MM.1S (cell line): ENCODE data around the gene CLOCK.

ENCODE experiments used
- DNase-seq: peaks from one replicate; pipeline ENCODE4 v3.0.0-alpha.2; 2015
- H2AFZ ChIP-seq: fragments of 300-600 bp; sonication (generic); 2 replicates; pipeline ENCODE4 v1.6.0; 2016; ENCODE audit warnings: antibody characterized with exemption, low read length
- H3F3A ChIP-seq: fragments of 300-600 bp; sonication (generic); 2 replicates; pipeline ENCODE4 v1.6.1; 2016; ENCODE audit warnings: mild to moderate bottlenecking, antibody characterized with exemption, low read length, moderate library complexity, mixed read lengths; ENCODE audit not compliant: insufficient read depth
- H3K27ac ChIP-seq: fragments of 300-600 bp; sonication (generic); 2 replicates; pipeline ENCODE4 v1.5.1; 2016; ENCODE audit warnings: mild to moderate bottlenecking, low read length
- H3K27me3 ChIP-seq: fragments of 300-600 bp; sonication (generic); replicated peaks from 2 replicates; pipeline ENCODE4 v1.6.0; 2016; ENCODE audit warnings: low read length; ENCODE audit not compliant: insufficient read depth
- H3K36me3 ChIP-seq: fragments of 300-600 bp; sonication (generic); replicated peaks from 2 replicates; pipeline ENCODE4 v1.6.1; 2016; ENCODE audit warnings: mild to moderate bottlenecking, low read length, mixed read lengths; ENCODE audit not compliant: insufficient read depth
- H3K4me1 ChIP-seq: fragments of 300-600 bp; sonication (generic); 2 replicates; pipeline ENCODE4 v1.6.1; 2016; ENCODE audit warnings: low read length, mixed read lengths
- H3K4me2 ChIP-seq: fragments of 300-600 bp; sonication (generic); 2 replicates; pipeline ENCODE4 v1.6.0; 2016; ENCODE audit warnings: low read depth, low read length
- H3K4me3 ChIP-seq: fragments of 300-600 bp; sonication (generic); 2 replicates; pipeline ENCODE4 v1.5.1; 2016; ENCODE audit warnings: low read length, mixed read lengths
- H3K79me2 ChIP-seq: fragments of 300-600 bp; sonication (generic); 2 replicates; pipeline ENCODE4 v1.6.1; 2016; ENCODE audit warnings: mixed run types, low read length, mixed read lengths
- H3K9ac ChIP-seq: fragments of 300-600 bp; sonication (generic); 2 replicates; pipeline ENCODE4 v1.6.1; 2016; ENCODE audit warnings: low read length, mixed read lengths
- H3K9me2 ChIP-seq: fragments of 300-600 bp; sonication (generic); replicated peaks from 2 replicates; pipeline ENCODE4 v1.6.1; 2016; ENCODE audit warnings: mild to moderate bottlenecking, low read length, mixed read lengths; ENCODE audit not compliant: insufficient read depth
- H3K9me3 ChIP-seq: fragments of 300-600 bp; sonication (generic); replicated peaks from 2 replicates; pipeline ENCODE4 v1.6.1; 2016; ENCODE audit warnings: mild to moderate bottlenecking, low read length, mixed read lengths; ENCODE audit not compliant: insufficient read depth
- H4K20me1 ChIP-seq: fragments of 300-600 bp; sonication (generic); 2 replicates; pipeline ENCODE4 v1.6.1; 2016; ENCODE audit warnings: mild to moderate bottlenecking, low read length, moderate library complexity, mixed read lengths; ENCODE audit not compliant: insufficient read depth
- EZH2 ChIP-seq: fragments of 300-600 bp; sonication (generic); optimal IDR thresholded peaks from 2 replicates; pipeline ENCODE3; 2017; ENCODE audit warnings: low read depth, mild to moderate bottlenecking, antibody characterized with exemption, low read length, mixed read lengths
- EZH2phosphoT487 ChIP-seq: fragments of 300-600 bp; sonication (generic); IDR thresholded peaks from 2 replicates; pipeline ENCODE4 v1.6.1; 2018; ENCODE audit warnings: antibody characterized with exemption, low read length
- TF ChIP-seq, protein P1 (sequence below): fragments of 300-600 bp; sonication (generic); IDR thresholded peaks from 2 replicates; pipeline ENCODE4 v1.5.1; 2016; ENCODE audit warnings: antibody characterized with exemption, low read length, mixed read lengths

CLOCK gene

DNA sequence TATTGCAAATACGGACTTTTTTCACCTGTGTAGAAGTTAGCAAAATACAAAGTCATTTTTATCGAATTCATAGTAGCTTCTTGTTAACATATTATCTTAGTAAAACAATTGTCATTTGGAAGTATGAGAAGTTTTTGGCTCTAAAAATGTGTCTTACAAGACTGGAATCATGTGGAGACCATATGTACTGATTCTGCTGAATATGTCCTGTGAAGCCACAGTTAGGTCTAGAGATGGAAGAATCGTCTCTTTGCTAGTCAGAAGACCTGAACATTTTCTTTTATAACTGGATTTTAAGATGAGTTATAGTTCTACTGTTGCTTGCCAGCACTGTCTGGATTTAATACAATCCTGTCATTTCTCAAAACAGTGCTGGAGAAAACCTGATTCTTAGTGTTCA lies 121.9 kb downstream of the CLOCK start:
- TF ChIP-seq, protein P1, sequence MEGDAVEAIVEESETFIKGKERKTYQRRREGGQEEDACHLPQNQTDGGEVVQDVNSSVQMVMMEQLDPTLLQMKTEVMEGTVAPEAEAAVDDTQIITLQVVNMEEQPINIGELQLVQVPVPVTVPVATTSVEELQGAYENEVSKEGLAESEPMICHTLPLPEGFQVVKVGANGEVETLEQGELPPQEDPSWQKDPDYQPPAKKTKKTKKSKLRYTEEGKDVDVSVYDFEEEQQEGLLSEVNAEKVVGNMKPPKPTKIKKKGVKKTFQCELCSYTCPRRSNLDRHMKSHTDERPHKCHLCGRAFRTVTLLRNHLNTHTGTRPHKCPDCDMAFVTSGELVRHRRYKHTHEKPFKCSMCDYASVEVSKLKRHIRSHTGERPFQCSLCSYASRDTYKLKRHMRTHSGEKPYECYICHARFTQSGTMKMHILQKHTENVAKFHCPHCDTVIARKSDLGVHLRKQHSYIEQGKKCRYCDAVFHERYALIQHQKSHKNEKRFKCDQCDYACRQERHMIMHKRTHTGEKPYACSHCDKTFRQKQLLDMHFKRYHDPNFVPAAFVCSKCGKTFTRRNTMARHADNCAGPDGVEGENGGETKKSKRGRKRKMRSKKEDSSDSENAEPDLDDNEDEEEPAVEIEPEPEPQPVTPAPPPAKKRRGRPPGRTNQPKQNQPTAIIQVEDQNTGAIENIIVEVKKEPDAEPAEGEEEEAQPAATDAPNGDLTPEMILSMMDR = no peak
- TF ChIP-seq EZH2 = no peak
- no peak for TF ChIP-seq EZH2phosphoT487
- no peak for DNase-seq
- Histone ChIP-seq H2AFZ (no peak overlapping the region), H3K4me3 (no peak overlapping the region), H3K9me3 (no peaks in the 10 kb centered on the region), H3K79me2 (0 out of 2 replicates have a peak, but pooled peaks cover 5% of the 10 kb centered on the region), H3F3A (0 out of 2 replicates have a peak, but pooled peaks cover 4% of the 10 kb centered on the region), H3K27me3 (no peaks in the 10 kb centered on the region), H3K27ac (no peak overlapping the region), H4K20me1 (no peaks in the 10 kb centered on the region), H3K4me1 (no peaks in the 10 kb centered on the region), H3K9ac (no peak overlapping the region), H3K4me2 (no peak overlapping the region), H3K9me2 (no peaks in the 10 kb centered on the region), H3K36me3 (peaks cover 13% of the 10 kb centered on the region; the same call in 1 of the 2 replicates)

- TF ChIP-seq EZH2 = no peak
- TF ChIP-seq, protein P1 = no peak
- TF ChIP-seq EZH2phosphoT487 = no peak
- H3K9me3 ChIP-seq = no peaks in the 10 kb centered on the region
- H3K79me2 ChIP-seq = peaks cover 42% of the 10 kb centered on the region
- no peaks in the 10 kb centered on the region for H3K9me2 ChIP-seq
- H3K36me3 ChIP-seq = peaks cover 13% of the 10 kb centered on the region; the same call in 1 of the 2 replicates
- H3K4me3 ChIP-seq = no peak overlapping the region
- H3F3A ChIP-seq = 0 out of 2 replicates have a peak, but pooled peaks cover 4% of the 10 kb centered on the region
- no peak overlapping the region for H3K9ac ChIP-seq
- H3K4me1 ChIP-seq = no peaks in the 10 kb centered on the region
- no peak for DNase-seq
- no peak overlapping the region for H3K4me2 ChIP-seq
- no peaks in the 10 kb centered on the region for H4K20me1 ChIP-seq
- H3K27me3 ChIP-seq = no peaks in the 10 kb centered on the region
- no peak overlapping the region for H2AFZ ChIP-seq
- H3K27ac ChIP-seq = no peak overlapping the region
Measured at GRCh38 chr4:55416176-55416575, 130.5 kb downstream of the CLOCK start.

- Histone ChIP-seq H2AFZ (no peak overlapping the region), H3K79me2 (peaks cover 79% of the 10 kb centered on the region), H3K9me2 (no peaks in the 10 kb centered on the region), H3K27me3 (no peaks in the 10 kb centered on the region), H3K36me3 (peaks cover 5% of the 10 kb centered on the region; the same call in 1 of the 2 replicates), H3K4me3 (no peak overlapping the region), H3K27ac (no peak overlapping the region), H4K20me1 (no peaks in the 10 kb centered on the region; the same call in 1 of the 2 replicates), H3K4me1 (no peaks in the 10 kb centered on the region), H3F3A (no peaks in the 10 kb centered on the region), H3K4me2 (no peak overlapping the region), H3K9me3 (no peaks in the 10 kb centered on the region), H3K9ac (no peak overlapping the region)
- TF ChIP-seq EZH2phosphoT487 = no peak
- DNase-seq = no peak
Measured at GRCh38 chr4:55411621-55412020, 135.1 kb downstream of the CLOCK start.

DNA sequence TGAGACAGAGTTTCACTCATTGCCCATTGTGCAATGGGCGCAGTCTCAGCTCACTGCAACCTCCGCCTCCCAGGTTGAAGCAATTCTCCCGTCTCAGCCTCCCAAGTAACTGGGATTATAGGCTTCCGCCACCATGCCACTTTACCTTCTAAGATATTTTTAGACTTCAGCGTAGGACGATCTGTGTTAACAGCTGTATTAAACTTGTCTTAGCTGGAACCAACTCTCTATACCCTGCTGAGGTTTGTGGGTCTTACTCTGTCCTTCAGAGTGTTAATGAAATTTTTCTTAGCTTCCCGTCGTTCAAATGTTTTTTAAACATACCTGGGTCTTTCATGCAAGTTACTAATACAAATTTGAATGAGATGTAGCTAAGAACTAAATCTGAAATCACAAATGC lies 136.3 kb downstream of the CLOCK start:
- H3K4me3 ChIP-seq = no peak overlapping the region
- no peaks in the 10 kb centered on the region for H3K9me2 ChIP-seq
- no peak overlapping the region for H3K4me2 ChIP-seq
- H2AFZ ChIP-seq = no peak overlapping the region
- H4K20me1 ChIP-seq = no peaks in the 10 kb centered on the region; the same call in 1 of the 2 replicates
- H3K27me3 ChIP-seq = no peaks in the 10 kb centered on the region
- H3K27ac ChIP-seq = no peak overlapping the region
- H3K36me3 ChIP-seq = peaks cover 2% of the 10 kb centered on the region; the same call in 1 of the 2 replicates
- no peaks in the 10 kb centered on the region for H3F3A ChIP-seq
- TF ChIP-seq EZH2phosphoT487 (no peak), EZH2 (no peak)
- TF ChIP-seq, protein P1 = no peak
- DNase-seq = no peak
- no peaks in the 10 kb centered on the region for H3K4me1 ChIP-seq
- peaks cover 85% of the 10 kb centered on the region for H3K79me2 ChIP-seq
- H3K9me3 ChIP-seq = no peaks in the 10 kb centered on the region
- no peak overlapping the region for H3K9ac ChIP-seq
